T follicular helper cell (primary cell): ENCODE results near the gene TSPAN2.
"Not testable (repeated sequence)": the region's sequence is repeated elsewhere in the genome, so short reads cannot be mapped to it uniquely, and the experiment has no call there.

Source experiments
- DNase-seq: peaks from one replicate; pipeline ENCODE4 v3.0.0-alpha.2; 2020; ENCODE audit warnings: low read depth

TSPAN2 gene

GRCh38 chr1:115036814-115037507, 52.3 kb downstream of the TSPAN2 start:
- DNase-seq: no peak

- no peak for DNase-seq
Observed at GRCh38 chr1:115035652-115036051, 53.7 kb downstream of the TSPAN2 start.

GRCh38 chr1:115031595-115031994, 57.7 kb downstream of the TSPAN2 start:
- DNase-seq: no peak

- DNase-seq: no peak
Observed at GRCh38 chr1:115029526-115029925, 59.8 kb downstream of the TSPAN2 start, which contains the start of gene TSHB. Gene TSHB (plus strand): TSS chr1:115029826. CDS start chr1:115033363, 3,537 bp downstream.

- DNase-seq: no peak
Observed at GRCh38 chr1:115023593-115023992, 65.7 kb downstream of the TSPAN2 start.

GRCh38 chr1:115021145-115021544, 68.2 kb downstream of the TSPAN2 start:
- no peak for DNase-seq

- DNase-seq: not testable (repeated sequence)
Observed at GRCh38 chr1:115019549-115019948, 69.8 kb downstream of the TSPAN2 start.

- no peak for DNase-seq
Observed at GRCh38 chr1:115013792-115014191, 75.5 kb downstream of the TSPAN2 start.

- DNase-seq: no peak
Observed at GRCh38 chr1:115012434-115012833, 76.9 kb downstream of the TSPAN2 start.

GRCh38 chr1:115012006-115012405, 77.3 kb downstream of the TSPAN2 start:
- no peak for DNase-seq

- no peak for DNase-seq
Observed at GRCh38 chr1:115006191-115006590, 83.1 kb downstream of the TSPAN2 start.
